A549 (cell line): ENCODE results near the gene ZWILCH.

Experiments used
- ESRRA ChIP-seq: fragments of 150-350 bp; IDR thresholded peaks from 2 replicates; pipeline ENCODE4 v1.6.1; 2014; ENCODE audit warnings: mild to moderate bottlenecking, low read length, borderline replicate concordance
- MAZ ChIP-seq: fragments of 150-350 bp; IDR thresholded peaks from 2 replicates; pipeline ENCODE4 v1.6.1; 2014; ENCODE audit warnings: antibody characterized with exemption, low read depth, low read length, borderline replicate concordance
- POLR2A ChIP-seq: IDR thresholded peaks from 2 replicates; pipeline ENCODE4 v1.6.1; 2012; ENCODE audit warnings: mild to moderate bottlenecking, low read length
- SREBF2 ChIP-seq: fragments of 450-650 bp; IDR thresholded peaks from 2 replicates; pipeline ENCODE4 v1.6.1; 2014; ENCODE audit warnings: mild to moderate bottlenecking, moderate library complexity
- TP53 ChIP-seq: fragments of 250-450 bp; sonication (Bioruptor Pico); IDR thresholded peaks from 2 replicates; pipeline ENCODE4 v1.5.0; 2021; ENCODE audit warnings: mild to moderate bottlenecking, moderate library complexity
- TF ChIP-seq, protein P1 (sequence below): fragments of >200 bp; sonication (Bioruptor Twin); formaldehyde crosslinking; IDR thresholded peaks from 3 replicates; pipeline ENCODE4 v1.5.1; 2016
- TF ChIP-seq, protein P2 (sequence below): fragments of 250-450 bp; sonication (Bioruptor Pico); IDR thresholded peaks from 2 replicates; pipeline ENCODE4 v1.5.0; 2021; ENCODE audit warnings: mild to moderate bottlenecking, moderate library complexity, borderline replicate concordance

GRCh38 chr15:66598095-66598815 lies 93.1 kb downstream of the ZWILCH start:
- TF ChIP-seq, protein P1, sequence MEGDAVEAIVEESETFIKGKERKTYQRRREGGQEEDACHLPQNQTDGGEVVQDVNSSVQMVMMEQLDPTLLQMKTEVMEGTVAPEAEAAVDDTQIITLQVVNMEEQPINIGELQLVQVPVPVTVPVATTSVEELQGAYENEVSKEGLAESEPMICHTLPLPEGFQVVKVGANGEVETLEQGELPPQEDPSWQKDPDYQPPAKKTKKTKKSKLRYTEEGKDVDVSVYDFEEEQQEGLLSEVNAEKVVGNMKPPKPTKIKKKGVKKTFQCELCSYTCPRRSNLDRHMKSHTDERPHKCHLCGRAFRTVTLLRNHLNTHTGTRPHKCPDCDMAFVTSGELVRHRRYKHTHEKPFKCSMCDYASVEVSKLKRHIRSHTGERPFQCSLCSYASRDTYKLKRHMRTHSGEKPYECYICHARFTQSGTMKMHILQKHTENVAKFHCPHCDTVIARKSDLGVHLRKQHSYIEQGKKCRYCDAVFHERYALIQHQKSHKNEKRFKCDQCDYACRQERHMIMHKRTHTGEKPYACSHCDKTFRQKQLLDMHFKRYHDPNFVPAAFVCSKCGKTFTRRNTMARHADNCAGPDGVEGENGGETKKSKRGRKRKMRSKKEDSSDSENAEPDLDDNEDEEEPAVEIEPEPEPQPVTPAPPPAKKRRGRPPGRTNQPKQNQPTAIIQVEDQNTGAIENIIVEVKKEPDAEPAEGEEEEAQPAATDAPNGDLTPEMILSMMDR, result no peak
- TF ChIP-seq ESRRA (no peak), MAZ (no peak), POLR2A (no peak), SREBF2 (no peak), TP53 (CRISPR knock-in tag) (no peak)
- TF ChIP-seq, protein P2, sequence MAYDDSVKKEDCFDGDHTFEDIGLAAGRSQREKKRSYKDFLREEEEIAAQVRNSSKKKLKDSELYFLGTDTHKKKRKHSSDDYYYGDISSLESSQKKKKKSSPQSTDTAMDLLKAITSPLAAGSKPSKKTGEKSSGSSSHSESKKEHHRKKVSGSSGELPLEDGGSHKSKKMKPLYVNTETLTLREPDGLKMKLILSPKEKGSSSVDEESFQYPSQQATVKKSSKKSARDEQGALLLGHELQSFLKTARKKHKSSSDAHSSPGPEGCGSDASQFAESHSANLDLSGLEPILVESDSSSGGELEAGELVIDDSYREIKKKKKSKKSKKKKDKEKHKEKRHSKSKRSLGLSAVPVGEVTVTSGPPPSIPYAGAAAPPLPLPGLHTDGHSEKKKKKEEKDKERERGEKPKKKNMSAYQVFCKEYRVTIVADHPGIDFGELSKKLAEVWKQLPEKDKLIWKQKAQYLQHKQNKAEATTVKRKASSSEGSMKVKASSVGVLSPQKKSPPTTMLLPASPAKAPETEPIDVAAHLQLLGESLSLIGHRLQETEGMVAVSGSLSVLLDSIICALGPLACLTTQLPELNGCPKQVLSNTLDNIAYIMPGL, result no peak
